Tibial artery (tissue), 4 donors: ENCODE measurements around the gene CRISP3.

Source experiments
- DNase-seq, 2 donors: peaks; one replicate each; pipeline ENCODE4 v3.0.0-alpha.2; 2019
- H3K27ac ChIP-seq, 2 donors: fragments of 200-600 bp; sonication (generic) in 1 of 2; 1 replicate in 1 of 2; 2 replicates in 1 of 2; pipeline ENCODE4 v1.5.1; 2018 to 2019; ENCODE audit warnings: mild to moderate bottlenecking in 1 of 2
- H3K27me3 ChIP-seq, 2 donors: fragments of 200-600 bp; sonication (generic) in 1 of 2; one replicate each; pipeline versions ENCODE4 v1.5.1 to v1.6.0; 2016 to 2019
- H3K36me3 ChIP-seq, 3 donors: fragments of 200-600 bp; sonication (generic) in 2 of 3; one replicate each; pipeline ENCODE4 v1.5.1; 2016 to 2019; ENCODE audit warnings: mild to moderate bottlenecking in 2 of 3
- H3K4me1 ChIP-seq, 4 donors: fragments of 200-600 bp; sonication (generic) in 2 of 4; 1 replicate in 3 of 4; 2 replicates in 1 of 4; pipeline ENCODE4 v1.5.1; 2016 to 2019
- H3K4me3 ChIP-seq, 2 donors: fragments of 200-600 bp; sonication (generic) in 1 of 2; 1 replicate in 1 of 2; 2 replicates in 1 of 2; pipeline ENCODE4 v1.5.1; 2018 to 2019; ENCODE audit warnings: mild to moderate bottlenecking in 2 of 2
- H3K9me3 ChIP-seq, 3 donors: fragments of 200-600 bp; sonication (generic) in 1 of 3; one replicate each; pipeline ENCODE4 v1.5.1; 2016 to 2019
- intact Hi-C: fragments of 100-400 bp; cut with DNase I; formaldehyde crosslinking; loops from one replicate; pipeline ENCODE4 v1.15.0; 2023; ENCODE audit warnings: low total_unique reads
- TF ChIP-seq, protein P1 (sequence below), 2 experiments: fragments of 200-600 bp in 1 of 2; fragments of 450-650 bp in 1 of 2; IDR thresholded peaks; one replicate each; pipeline ENCODE4 v1.5.1; 2017 to 2019; ENCODE audit warnings: antibody characterized with exemption in 2 of 2, mild to moderate bottlenecking in 1 of 2, moderate library complexity in 1 of 2

The CRISP3 gene, protein sequence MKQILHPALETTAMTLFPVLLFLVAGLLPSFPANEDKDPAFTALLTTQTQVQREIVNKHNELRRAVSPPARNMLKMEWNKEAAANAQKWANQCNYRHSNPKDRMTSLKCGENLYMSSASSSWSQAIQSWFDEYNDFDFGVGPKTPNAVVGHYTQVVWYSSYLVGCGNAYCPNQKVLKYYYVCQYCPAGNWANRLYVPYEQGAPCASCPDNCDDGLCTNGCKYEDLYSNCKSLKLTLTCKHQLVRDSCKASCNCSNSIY

DNA sequence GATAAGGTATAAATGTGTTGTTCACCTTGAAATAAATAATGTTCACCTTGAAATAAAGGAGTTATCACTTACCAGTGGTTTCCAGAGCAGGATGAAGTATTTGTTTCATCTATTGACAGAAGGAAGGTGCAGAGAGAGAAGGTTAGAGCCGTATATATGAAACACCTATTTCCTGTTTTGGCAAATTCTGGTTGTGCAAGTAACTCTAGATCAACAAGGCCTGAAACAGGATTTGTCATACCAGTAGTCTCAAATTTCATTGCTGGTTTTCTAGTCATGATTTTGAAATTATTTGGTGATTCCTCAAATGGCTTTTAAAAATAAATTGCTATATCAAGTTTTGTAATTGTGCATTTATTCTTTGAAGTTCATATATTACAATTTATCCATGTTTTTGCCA is at the start of gene CRISP3:
Gene CRISP3, minus strand, starts transcription at position 130 of the 400 bp plus-strand sequence. Its CDS starts 21 bp downstream, at position 109.
- H3K36me3 ChIP-seq = no peaks in the 10 kb centered on the region
- no peak within 1 kb of the TSS for H3K4me3 ChIP-seq
- intact Hi-C loops = no loop called here
- DNase-seq = no peak
- no peak within 1 kb of the TSS for H3K27ac ChIP-seq
- H3K27me3 ChIP-seq = no peaks in the 10 kb centered on the region
- H3K4me1 ChIP-seq = no peaks in the 10 kb centered on the region
- no peaks in the 10 kb centered on the region for H3K9me3 ChIP-seq
- TF ChIP-seq, protein P1, sequence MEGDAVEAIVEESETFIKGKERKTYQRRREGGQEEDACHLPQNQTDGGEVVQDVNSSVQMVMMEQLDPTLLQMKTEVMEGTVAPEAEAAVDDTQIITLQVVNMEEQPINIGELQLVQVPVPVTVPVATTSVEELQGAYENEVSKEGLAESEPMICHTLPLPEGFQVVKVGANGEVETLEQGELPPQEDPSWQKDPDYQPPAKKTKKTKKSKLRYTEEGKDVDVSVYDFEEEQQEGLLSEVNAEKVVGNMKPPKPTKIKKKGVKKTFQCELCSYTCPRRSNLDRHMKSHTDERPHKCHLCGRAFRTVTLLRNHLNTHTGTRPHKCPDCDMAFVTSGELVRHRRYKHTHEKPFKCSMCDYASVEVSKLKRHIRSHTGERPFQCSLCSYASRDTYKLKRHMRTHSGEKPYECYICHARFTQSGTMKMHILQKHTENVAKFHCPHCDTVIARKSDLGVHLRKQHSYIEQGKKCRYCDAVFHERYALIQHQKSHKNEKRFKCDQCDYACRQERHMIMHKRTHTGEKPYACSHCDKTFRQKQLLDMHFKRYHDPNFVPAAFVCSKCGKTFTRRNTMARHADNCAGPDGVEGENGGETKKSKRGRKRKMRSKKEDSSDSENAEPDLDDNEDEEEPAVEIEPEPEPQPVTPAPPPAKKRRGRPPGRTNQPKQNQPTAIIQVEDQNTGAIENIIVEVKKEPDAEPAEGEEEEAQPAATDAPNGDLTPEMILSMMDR (IDR thresholded peaks at IDR 0.05) = no peak

DNA sequence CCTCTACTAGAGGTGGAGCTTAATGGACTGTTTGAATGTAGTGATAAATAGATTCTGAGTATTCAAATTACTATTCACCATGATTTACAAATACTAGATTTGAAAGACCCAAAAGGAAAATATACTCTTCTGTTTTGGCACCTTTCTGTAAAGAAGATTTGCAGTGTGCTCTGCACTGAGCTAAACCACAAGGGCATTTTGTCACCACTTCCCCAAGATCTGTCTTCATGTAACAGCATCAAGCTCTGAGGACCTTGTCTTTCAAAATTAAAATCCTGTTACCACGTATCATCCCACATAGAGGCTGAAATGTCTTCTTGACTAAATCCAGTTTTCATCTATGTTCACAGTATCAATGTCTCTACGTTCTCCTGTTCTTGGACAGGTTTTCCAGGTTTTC is 46.2 kb upstream of the CRISP3 start:
- intact Hi-C loops = no loop called here
- Histone ChIP-seq H3K4me1 (no peaks in the 10 kb centered on the region), H3K9me3 (no peaks in the 10 kb centered on the region), H3K27me3 (no peaks in the 10 kb centered on the region), H3K36me3 (no peaks in the 10 kb centered on the region), H3K4me3 (no peak overlapping the region), H3K27ac (no peak overlapping the region)
- DNase-seq = no peak
- TF ChIP-seq, protein P1 (IDR thresholded peaks at IDR 0.05) = no peak

DNA sequence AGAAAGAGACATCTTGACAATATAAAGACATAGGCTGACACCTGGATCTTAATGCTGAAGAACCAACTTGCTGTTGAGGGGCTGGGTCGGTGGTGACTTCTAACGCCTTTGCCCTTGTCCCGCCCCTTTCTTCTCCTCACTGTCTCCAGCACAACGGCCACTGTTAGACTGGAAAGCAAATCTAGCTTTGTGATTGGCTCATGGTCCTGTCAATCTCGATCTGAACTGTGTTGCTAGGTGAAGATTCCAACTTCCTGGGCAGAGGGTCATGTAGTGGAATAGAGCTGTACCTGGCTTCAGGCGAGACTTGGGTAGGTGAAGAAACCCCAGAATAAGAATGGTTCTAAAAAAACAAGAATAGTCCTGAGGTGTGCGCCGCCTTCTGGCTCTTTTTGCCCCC is 43.0 kb upstream of the CRISP3 start, which contains the start of gene PGK2:
Gene PGK2, minus strand, starts transcription at position 110 of the 400 bp plus-strand sequence. Its CDS starts 98 bp downstream, at position 12.
- Histone ChIP-seq H3K9me3 (no peaks in the 10 kb centered on the region), H3K27ac (no peak within 1 kb of the TSS), H3K4me3 (no peak within 1 kb of the TSS), H3K4me1 (no peaks in the 10 kb centered on the region), H3K27me3 (no peaks in the 10 kb centered on the region), H3K36me3 (no peaks in the 10 kb centered on the region)
- TF ChIP-seq, protein P1 (IDR thresholded peaks at IDR 0.05) = no peak
- no peak for DNase-seq
- intact Hi-C loops = no loop called here

- intact Hi-C loops = no loop called here
These were observed 40.1 kb upstream of the CRISP3 start for GRCh38 chr6:49784272-49784671.

DNA sequence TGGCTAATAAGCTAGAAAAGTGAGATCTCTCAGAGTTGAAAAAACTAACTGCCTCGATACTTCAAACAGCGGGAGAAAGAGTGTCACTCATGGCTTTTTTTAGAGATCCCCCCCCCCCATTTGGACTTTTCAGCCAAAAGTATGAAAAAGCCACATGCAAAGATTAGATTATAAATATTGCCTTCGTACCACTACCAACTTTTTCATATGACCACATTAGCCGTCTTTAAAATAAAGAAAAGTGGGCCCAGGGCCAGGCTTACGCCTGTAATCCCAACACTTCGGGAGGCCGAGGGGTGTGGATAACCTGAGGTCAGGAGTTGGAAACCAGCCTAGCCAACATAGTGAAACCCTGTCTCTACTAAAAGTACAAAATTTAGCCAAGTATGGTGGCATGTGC is 38.5 kb upstream of the CRISP3 start:
- Histone ChIP-seq H3K4me3 (no peak overlapping the region), H3K9me3 (no peaks in the 10 kb centered on the region), H3K27me3 (no peaks in the 10 kb centered on the region), H3K27ac (no peak overlapping the region), H3K36me3 (no peaks in the 10 kb centered on the region), H3K4me1 (no peaks in the 10 kb centered on the region)
- DNase-seq = no peak
- intact Hi-C loops = no loop called here
- TF ChIP-seq, protein P1 (IDR thresholded peaks at IDR 0.05) = no peak

More at GRCh38 chr6:49784272-49784671, 40.1 kb upstream of the CRISP3 start:
- TF ChIP-seq, protein P1 (IDR thresholded peaks at IDR 0.05) = no peak
- Histone ChIP-seq H3K27ac (no peak overlapping the region), H3K27me3 (no peaks in the 10 kb centered on the region), H3K9me3 (no peaks in the 10 kb centered on the region), H3K36me3 (no peaks in the 10 kb centered on the region), H3K4me3 (no peak overlapping the region), H3K4me1 (no peaks in the 10 kb centered on the region)
- DNase-seq = no peak
